Naive thymus-derived CD4-positive, alpha-beta T cell (primary cell): ENCODE measurements around the gene UBA7. TPM values are rescaled to one million over a fixed set of nuclear protein-coding genes. Genes with fewer than 3 reads are reported as not detected.

ENCODE experiments used
- ATAC-seq: fragments of 150-1000 bp; cut with Tn5 transposase; 2 replicates; pipeline ENCODE4 v1.10.0; 2021; ENCODE audit warnings: mild to moderate bottlenecking, moderate library complexity
- CTCF ChIA-PET: fragments of 350-600 bp; sonication (Branson Sonifier 250); formaldehyde crosslinking; loops from one replicate; lab custom pipeline; 2021; ENCODE audit warnings: antibody characterized with exemption; lab: Charles Lee
- POLR2A ChIA-PET: fragments of 350-600 bp; sonication (Branson Sonifier 250); formaldehyde crosslinking; loops from one replicate; lab custom pipeline; 2021; ENCODE audit warnings: antibody characterized with exemption, inconsistent platforms; lab: Charles Lee
- DNase-seq, 9 donors: peaks; one replicate each; pipeline versions ENCODE4 v3.0.0 to v3.0.0-alpha.2; 2020 to 2022; ENCODE audit warnings: mixed read lengths in 1 of 9
- H3K27ac ChIP-seq: one replicate; pipeline ENCODE4 v1.7.0; 2013; ENCODE audit warnings: mild to moderate bottlenecking, low read depth, low read length, moderate library complexity
- H3K27me3 ChIP-seq, 2 donors: one replicate each; pipeline ENCODE4 v1.7.0; 2013; ENCODE audit warnings: low read length in 2 of 2, mild to moderate bottlenecking in 2 of 2, moderate library complexity in 2 of 2; ENCODE audit not compliant: control insufficient read depth in 2 of 2, insufficient read depth in 2 of 2
- H3K36me3 ChIP-seq, 3 experiments: 1 replicate in 2 of 3; 2 replicates in 1 of 3; pipeline ENCODE4 v1.7.0; 2013; ENCODE audit warnings: low read length in 3 of 3, mild to moderate bottlenecking in 3 of 3, moderate library complexity in 1 of 3; ENCODE audit not compliant: insufficient read depth in 3 of 3, control insufficient read depth in 2 of 3
- H3K4me1 ChIP-seq, 2 donors: one replicate each; pipeline ENCODE4 v1.7.0; 2013; ENCODE audit warnings: low read length in 2 of 2, mild to moderate bottlenecking in 2 of 2, moderate library complexity in 1 of 2; ENCODE audit not compliant: control insufficient read depth in 2 of 2, insufficient read depth in 2 of 2
- H3K4me3 ChIP-seq: 2 replicates; pipeline ENCODE4 v1.7.0; 2013; ENCODE audit warnings: mild to moderate bottlenecking, low read length
- H3K9me3 ChIP-seq, 3 experiments: 1 replicate in 2 of 3; 2 replicates in 1 of 3; pipeline ENCODE4 v1.7.0; 2013; ENCODE audit warnings: low read length in 3 of 3; ENCODE audit not compliant: control insufficient read depth in 2 of 3
- H3K27ac Mint-ChIP-seq, 9 donors: one replicate each; pipeline ENCODE4 v1.8.0; 2020 to 2022; ENCODE audit warnings: mixed read lengths in 9 of 9, mild to moderate bottlenecking in 8 of 9, moderate library complexity in 5 of 9, inconsistent platforms in 2 of 9
- H3K27me3 Mint-ChIP-seq, 5 donors: one replicate each; pipeline ENCODE4 v1.8.0; 2021 to 2022; ENCODE audit warnings: mixed read lengths in 5 of 5, mild to moderate bottlenecking in 1 of 5
- H3K36me3 Mint-ChIP-seq, 5 donors: one replicate each; pipeline ENCODE4 v1.8.0; 2020 to 2022; ENCODE audit warnings: mixed read lengths in 5 of 5, mild to moderate bottlenecking in 3 of 5, inconsistent platforms in 1 of 5
- H3K4me1 Mint-ChIP-seq, 7 donors: one replicate each; pipeline ENCODE4 v1.8.0; 2020 to 2022; ENCODE audit warnings: mixed read lengths in 7 of 7, mild to moderate bottlenecking in 3 of 7, inconsistent platforms in 1 of 7
- H3K4me3 Mint-ChIP-seq, 10 donors: one replicate each; pipeline ENCODE4 v1.8.0; 2020 to 2022; ENCODE audit warnings: mild to moderate bottlenecking in 10 of 10, mixed read lengths in 10 of 10, moderate library complexity in 6 of 10, inconsistent platforms in 2 of 10
- H3K9me3 Mint-ChIP-seq, 11 donors: one replicate each; pipeline ENCODE4 v1.8.0; 2020 to 2022; ENCODE audit warnings: mixed read lengths in 11 of 11, mild to moderate bottlenecking in 4 of 11, inconsistent platforms in 1 of 11, moderate library complexity in 1 of 11
- intact Hi-C, 2 donors: fragments of 100-400 bp; cut with micrococcal nuclease; formaldehyde crosslinking; loops; one replicate each; pipeline ENCODE4 v1.15.1; 2023
- polyA plus RNA-seq, 2 donors: library from polyadenylated mRNA; unstranded; fragments of 300-500 nt; fragmentation: Illumina TruSeq; gene quantifications; one replicate each; pipeline ENCODE4 v1.2.3, GENCODE V29; 2021
- total RNA-seq, 6 experiments: library from RNA in 5 of 6; stranded (reverse) in 5 of 6; gene quantifications; 1 replicate in 5 of 6; 2 replicates in 1 of 6; pipeline ENCODE4 v1.2.3 and lab custom pipeline; 2021 to 2026

Gene UBA7
- total and polyA plus RNA-seq, 7 experiments from 2014 or later: 31.6 to 318 (median 277) TPM

GRCh38 chr3:49802719-49803464, 10.9 kb downstream of the UBA7 start, which contains the start of gene INKA1:
INKA1 (plus strand) TSS chr3:49803261; CDS start chr3:49803393, 132 bp downstream.
- Mint-ChIP-seq H3K9me3 (peaks cover 0 to 2% (median 0%) of the 10 kb centered on the region in 11 donors), H3K4me3 (peak within 1 kb of the TSS; percentile 82 to 95 (median 90)), H3K36me3 (peaks cover 0 to 10% (median 0%) of the 10 kb centered on the region in 5 donors), H3K27me3 (peaks cover 0 to 20% (median 0%) of the 10 kb centered on the region in 5 donors), H3K4me1 (peaks cover 23 to 47% (median 41%) of the 10 kb centered on the region in 7 donors), H3K27ac (peak within 1 kb of the TSS; percentile 80 to 96 (median 91))
- H3K4me1 ChIP-seq: peaks cover 11 to 41% of the 10 kb centered on the region in 2 donors
- peak within 1 kb of the TSS; percentile 84 for H3K27ac ChIP-seq
- H3K9me3 ChIP-seq: no peaks in the 10 kb centered on the region
- intact Hi-C loops: loop anchor here (1.0 to 10.0 kb wide), 12 partner anchors 10 to 492 kb away; partner anchors contain the start of genes IP6K1 (in 2 of the 2), MON1A (in 2 of the 2), TRAIP (in 2 of the 2) and UBA7 (in 2 of the 2)
- CTCF ChIA-PET: interaction anchor here (0.5 to 12.8 kb wide), 15 partner anchors 8 to 227 kb away, joined by 3 to 181 read pairs (median 5); partner anchors contain the start of genes IP6K1, MON1A and UBA7
- H3K36me3 ChIP-seq: peaks cover 0 to 5% (median 0%) of the 10 kb centered on the region in 3 experiments
- DNase-seq: peak; percentile 77 to 89 (median 87)
- H3K4me3 ChIP-seq: peak within 1 kb of the TSS; percentile 89
- no peaks in the 10 kb centered on the region for H3K27me3 ChIP-seq
- peak; percentile 93 for ATAC-seq
- POLR2A ChIA-PET: interaction anchor here (0.6 to 6.1 kb wide), 18 partner anchors 8 to 1329 kb away, joined by 3 to 87 read pairs (median 3); partner anchors contain the start of genes DAG1, IP6K1, MON1A and RBM6

GRCh38 chr3:49801160-49801559, 12.6 kb downstream of the UBA7 start:
- Mint-ChIP-seq H3K27ac (no peak overlapping the region), H3K9me3 (peaks cover 0 to 2% (median 0%) of the 10 kb centered on the region in 11 donors), H3K27me3 (peaks cover 0 to 27% (median 0%) of the 10 kb centered on the region in 5 donors), H3K4me1 (peaks cover 17 to 30% (median 23%) of the 10 kb centered on the region in 7 donors), H3K4me3 (peak overlapping the region in 1 of 10 donors; percentile 17), H3K36me3 (peaks cover 0 to 7% (median 0%) of the 10 kb centered on the region in 5 donors)
- POLR2A ChIA-PET: interaction anchor here (3.4 to 5.4 kb wide), 2 partner anchors 14 to 38 kb away, joined by 25 to 59 read pairs; partner anchors contain the start of gene IP6K1
- CTCF ChIA-PET: interaction anchor here (0.6 to 12.8 kb wide), 3 partner anchors 12 to 38 kb away, joined by 3 to 181 read pairs (median 31); partner anchors contain the start of gene UBA7
- Histone ChIP-seq H3K36me3 (peaks cover 0 to 3% (median 0%) of the 10 kb centered on the region in 3 experiments), H3K9me3 (no peaks in the 10 kb centered on the region), H3K27me3 (no peaks in the 10 kb centered on the region), H3K4me1 (peaks cover 0 to 24% of the 10 kb centered on the region in 2 donors), H3K27ac (no peak overlapping the region), H3K4me3 (no peak overlapping the region)
- intact Hi-C loops: loop anchor here (5.0 to 10.0 kb wide), 2 partner anchors 426 to 494 kb away; partner anchors contain the start of genes HYAL3 (in 1 of the 2), IFRD2 (in 1 of the 2) and NAA80 (in 1 of the 2)
- no peak for DNase-seq
- no peak for ATAC-seq

- no peak for ATAC-seq
- peaks cover 0 to 28% (median 0%) of the 10 kb centered on the region in 5 donors for H3K27me3 Mint-ChIP-seq
- no peak within 1 kb of the TSS for H3K27ac ChIP-seq
- H3K4me3 Mint-ChIP-seq: no peak within 1 kb of the TSS
- CTCF ChIA-PET: interaction anchor here (12.8 kb wide), 1 partner anchor 40 kb away, joined by 181 read pairs; no protein-coding TSS in a partner anchor
- no peak within 1 kb of the TSS for H3K27ac Mint-ChIP-seq
- no peaks in the 10 kb centered on the region for H3K9me3 Mint-ChIP-seq
- no peak within 1 kb of the TSS for H3K4me3 ChIP-seq
- no peaks in the 10 kb centered on the region for H3K27me3 ChIP-seq
- no peak for DNase-seq
- peaks cover 0 to 3% (median 0%) of the 10 kb centered on the region in 3 experiments for H3K36me3 ChIP-seq
- H3K4me1 ChIP-seq: peaks cover 0 to 11% of the 10 kb centered on the region in 2 donors
- intact Hi-C loops: loop anchor here (5.0 to 10.0 kb wide), 2 partner anchors 428 to 495 kb away; partner anchors contain the start of genes HYAL3 (in 1 of the 2), IFRD2 (in 1 of the 2) and NAA80 (in 1 of the 2)
- no peaks in the 10 kb centered on the region for H3K9me3 ChIP-seq
- peaks cover 8 to 18% (median 14%) of the 10 kb centered on the region in 7 donors for H3K4me1 Mint-ChIP-seq
- POLR2A ChIA-PET: interaction anchor here (5.4 kb wide), 1 partner anchor 40 kb away, joined by 59 read pairs; no protein-coding TSS in a partner anchor
- peaks cover 0 to 3% (median 0%) of the 10 kb centered on the region in 5 donors for H3K36me3 Mint-ChIP-seq
Observed at GRCh38 chr3:49799761-49800160, 14.0 kb downstream of the UBA7 start, which contains the start of gene CDHR4. CDHR4 (minus strand) TSS chr3:49799873; CDS start chr3:49799812, 61 bp downstream.

GRCh38 chr3:49799105-49799504, 14.6 kb downstream of the UBA7 start:
- no peak for ATAC-seq
- no peaks in the 10 kb centered on the region for H3K9me3 ChIP-seq

GRCh38 chr3:49794926-49795905, 18.5 kb downstream of the UBA7 start:
- peak overlapping the region in 1 of 9 donors; percentile 27 for H3K27ac Mint-ChIP-seq
- Histone ChIP-seq H3K27me3 (no peaks in the 10 kb centered on the region), H3K27ac (no peak overlapping the region), H3K36me3 (no peaks in the 10 kb centered on the region), H3K9me3 (no peaks in the 10 kb centered on the region), H3K4me3 (no peak overlapping the region), H3K4me1 (no peaks in the 10 kb centered on the region)
- no peak for ATAC-seq
- intact Hi-C loops: no loop called here
- ChIA-PET CTCF (interaction anchor here (1.6 to 1.8 kb wide), 2 partner anchors 8 to 44 kb away, joined by 4 to 5 read pairs; partner anchors contain the start of gene INKA1), POLR2A (no interaction called here)
- H3K4me1 Mint-ChIP-seq: peaks cover 0 to 4% (median 2%) of the 10 kb centered on the region in 7 donors
- no peak overlapping the region for H3K4me3 Mint-ChIP-seq
- no peaks in the 10 kb centered on the region for H3K36me3 Mint-ChIP-seq
- DNase-seq: no peak
- peaks cover 0 to 13% (median 0%) of the 10 kb centered on the region in 5 donors for H3K27me3 Mint-ChIP-seq
- no peaks in the 10 kb centered on the region for H3K9me3 Mint-ChIP-seq

More at GRCh38 chr3:49799105-49799504, 14.6 kb downstream of the UBA7 start:
- no peak for DNase-seq
- Mint-ChIP-seq H3K4me1 (peaks cover 8 to 12% (median 10%) of the 10 kb centered on the region in 7 donors), H3K27me3 (peaks cover 0 to 28% (median 0%) of the 10 kb centered on the region in 5 donors), H3K4me3 (no peak overlapping the region), H3K9me3 (no peaks in the 10 kb centered on the region), H3K27ac (no peak overlapping the region), H3K36me3 (peaks cover 0 to 2% (median 0%) of the 10 kb centered on the region in 5 donors)
- CTCF ChIA-PET: interaction anchor here (12.8 kb wide), 1 partner anchor 40 kb away, joined by 181 read pairs; no protein-coding TSS in a partner anchor
- POLR2A ChIA-PET: interaction anchor here (5.4 kb wide), 1 partner anchor 40 kb away, joined by 59 read pairs; no protein-coding TSS in a partner anchor
- intact Hi-C loops: no loop called here
- H3K4me3 ChIP-seq: no peak overlapping the region
- H3K27me3 ChIP-seq: no peaks in the 10 kb centered on the region
- no peak overlapping the region for H3K27ac ChIP-seq
- peaks cover 0 to 3% (median 0%) of the 10 kb centered on the region in 3 experiments for H3K36me3 ChIP-seq
- peaks cover 0 to 5% of the 10 kb centered on the region in 2 donors for H3K4me1 ChIP-seq
